C4-2B (cell line): ENCODE results near the gene LUC7L3.
"Not testable (repeated sequence)": the region's sequence is repeated elsewhere in the genome, so short reads cannot be mapped to it uniquely, and the experiment has no call there.

Experiments used
- H3K27ac ChIP-seq: fragments of 450-650 bp; 2 replicates; pipeline ENCODE4 v1.5.1; 2017
- CTCF ChIP-seq: fragments of 450-650 bp; conservative IDR thresholded peaks from 2 replicates; pipeline ENCODE4 v1.5.1; 2017; ENCODE audit warnings: mild to moderate bottlenecking
- ZFX ChIP-seq: fragments of 450-650 bp; IDR thresholded peaks from 2 replicates; pipeline ENCODE4 v1.6.1; 2017

Gene LUC7L3

GRCh38 chr17:50677851-50678375, 41.5 kb upstream of the LUC7L3 start:
- no peak overlapping the region for H3K27ac ChIP-seq
- TF ChIP-seq CTCF (no peak), ZFX (no peak)

GRCh38 chr17:50679008-50679544, 40.3 kb upstream of the LUC7L3 start:
- TF ChIP-seq ZFX (no peak), CTCF (no peak)
- H3K27ac ChIP-seq = no peak overlapping the region

GRCh38 chr17:50680126-50680525, 39.3 kb upstream of the LUC7L3 start:
- no peak overlapping the region for H3K27ac ChIP-seq
- no peak for TF ChIP-seq CTCF
- no peak for TF ChIP-seq ZFX

- H3K27ac ChIP-seq = not testable (repeated sequence)
Measured at GRCh38 chr17:50680543-50681262, 38.7 kb upstream of the LUC7L3 start.

- H3K27ac ChIP-seq = no peak overlapping the region
- peak; percentile 79 for TF ChIP-seq CTCF
- no peak for TF ChIP-seq ZFX
Measured at GRCh38 chr17:50681263-50682200, 37.9 kb upstream of the LUC7L3 start.

GRCh38 chr17:50682441-50682840, 37.0 kb upstream of the LUC7L3 start:
- TF ChIP-seq ZFX = no peak
- TF ChIP-seq CTCF = no peak
- H3K27ac ChIP-seq = no peak overlapping the region

- H3K27ac ChIP-seq = peak overlapping the region; percentile 85; the same call in 1 of the 2 replicates
- TF ChIP-seq CTCF (no peak), ZFX (no peak)
Measured at GRCh38 chr17:50682938-50683337, 36.5 kb upstream of the LUC7L3 start.
